Endometrium (tissue), 2 donors: ENCODE results near the gene CREBBP.
"Not testable (repeated sequence)": the region's sequence is repeated elsewhere in the genome, so short reads cannot be mapped to it uniquely, and the experiment has no call there.

ENCODE experiments used
- FAIRE-seq: peaks from 2 replicates; lab custom pipeline; 2012; peaks lifted over from hg19 to GRCh38; lab: Jason Lieb, UNC
- donor health status: control.
- donor health status: control.

The CREBBP gene

GRCh38 chr16:3880623-3881498 is at the start of gene CREBBP:
Gene CREBBP, minus strand, starts transcription at chr16:3880713. Its CDS starts 797 bp downstream, at chr16:3879916.
- no peak for FAIRE-seq

- FAIRE-seq, result not testable (repeated sequence)
Observed at GRCh38 chr16:3927147-3927546, 46.6 kb upstream of the CREBBP start.

- no peak for FAIRE-seq
Observed at GRCh38 chr16:3924763-3925162, 44.2 kb upstream of the CREBBP start.

- no peak for FAIRE-seq
Observed at GRCh38 chr16:3922241-3922640, 41.7 kb upstream of the CREBBP start.

- FAIRE-seq, result no peak
Observed at GRCh38 chr16:3920206-3920605, 39.7 kb upstream of the CREBBP start.

- no peak for FAIRE-seq
Observed at GRCh38 chr16:3919413-3919812, 38.9 kb upstream of the CREBBP start.

GRCh38 chr16:3915426-3916260 is 35.1 kb upstream of the CREBBP start:
- FAIRE-seq, result no peak

- FAIRE-seq, result no peak
Observed at GRCh38 chr16:3912897-3913296, 32.4 kb upstream of the CREBBP start.

- no peak for FAIRE-seq
Observed at GRCh38 chr16:3912373-3912772, 31.9 kb upstream of the CREBBP start.

GRCh38 chr16:3911741-3912140 is 31.2 kb upstream of the CREBBP start:
- not testable (repeated sequence) for FAIRE-seq

GRCh38 chr16:3909791-3910583 is 29.5 kb upstream of the CREBBP start:
- FAIRE-seq, result no peak

- no peak for FAIRE-seq
Observed at GRCh38 chr16:3908951-3909437, 28.5 kb upstream of the CREBBP start.

GRCh38 chr16:3907586-3907985 is 27.1 kb upstream of the CREBBP start:
- no peak for FAIRE-seq

- FAIRE-seq, result no peak
Observed at GRCh38 chr16:3906363-3906762, 25.9 kb upstream of the CREBBP start.

GRCh38 chr16:3904875-3905274 is 24.4 kb upstream of the CREBBP start:
- no peak for FAIRE-seq

GRCh38 chr16:3890091-3890490 is 9.6 kb upstream of the CREBBP start:
- no peak for FAIRE-seq

- FAIRE-seq, result no peak
Observed at GRCh38 chr16:3889059-3889458, 8.5 kb upstream of the CREBBP start.

- FAIRE-seq, result not testable (repeated sequence)
Observed at GRCh38 chr16:3885999-3886398, 5.5 kb upstream of the CREBBP start.

GRCh38 chr16:3884398-3884797 is 3.9 kb upstream of the CREBBP start:
- FAIRE-seq, result no peak

- FAIRE-seq, result no peak
Observed at GRCh38 chr16:3882531-3882930, 2.0 kb upstream of the CREBBP start.

GRCh38 chr16:3881499-3881990 is 1.0 kb upstream of the CREBBP start:
- FAIRE-seq, result no peak
